CD4-positive, alpha-beta T cell (primary cell): ENCODE results near the gene CRTC1. TPM values are rescaled to one million over a fixed set of nuclear protein-coding genes. Genes with fewer than 3 reads are reported as not detected.

Experiments used
- ATAC-seq: fragments of 200-7000 bp; cut with Tn5 transposase; one replicate; pipeline ENCODE4 v1.10.0; 2022; ENCODE audit warnings: mild to moderate bottlenecking; ENCODE audit not compliant: poor library complexity
- CTCF ChIA-PET: fragments of 350-600 bp; sonication (Branson Sonifier 250); formaldehyde crosslinking; loops from one replicate; lab custom pipeline; 2021; ENCODE audit warnings: antibody characterized with exemption, inconsistent platforms; lab: Charles Lee
- POLR2A ChIA-PET: fragments of 350-600 bp; sonication (Branson Sonifier 250); formaldehyde crosslinking; loops from one replicate; lab custom pipeline; 2021; ENCODE audit warnings: antibody characterized with exemption, inconsistent platforms; lab: Charles Lee
- DNase-seq, 14 experiments: peaks; one replicate each; pipeline ENCODE4 v3.0.0-alpha.2; 2013 to 2020; ENCODE audit warnings: mixed read lengths in 2 of 14
- H3K27ac ChIP-seq, 2 donors: one replicate each; pipeline versions ENCODE4 v1.5.1 to v1.7.0; 2013; ENCODE audit warnings: low read length in 2 of 2, low read depth in 1 of 2, mild to moderate bottlenecking in 1 of 2
- H3K27me3 ChIP-seq, 2 experiments: 1 replicate in 1 of 2; 2 replicates in 1 of 2; pipeline versions ENCODE4 v1.6.1 to v1.7.0; 2013; ENCODE audit warnings: low read length in 2 of 2, control low read depth in 1 of 2, mild to moderate bottlenecking in 1 of 2, moderate library complexity in 1 of 2; ENCODE audit not compliant: insufficient read depth in 2 of 2, control insufficient read depth in 1 of 2
- H3K36me3 ChIP-seq: one replicate; pipeline ENCODE4 v1.6.1; 2013; ENCODE audit warnings: low read length, control low read depth; ENCODE audit not compliant: insufficient read depth
- H3K4me1 ChIP-seq: one replicate; pipeline ENCODE4 v1.6.1; 2013; ENCODE audit warnings: low read length, control low read depth; ENCODE audit not compliant: insufficient read depth
- H3K4me3 ChIP-seq: one replicate; pipeline ENCODE4 v1.5.1; 2013; ENCODE audit warnings: mild to moderate bottlenecking, low read length, moderate library complexity
- H3K9me3 ChIP-seq, 2 experiments: 1 replicate in 1 of 2; 2 replicates in 1 of 2; pipeline versions ENCODE4 v1.6.1 to v1.7.0; 2013; ENCODE audit warnings: low read length in 2 of 2, mild to moderate bottlenecking in 2 of 2, control low read depth in 1 of 2, moderate library complexity in 1 of 2; ENCODE audit not compliant: control insufficient read depth in 1 of 2, insufficient read depth in 1 of 2
- H3K27ac Mint-ChIP-seq: one replicate; pipeline ENCODE4 v1.8.0; 2020; ENCODE audit warnings: mixed read lengths
- H3K27me3 Mint-ChIP-seq: one replicate; pipeline ENCODE4 v1.8.0; 2021; ENCODE audit warnings: mixed read lengths
- H3K36me3 Mint-ChIP-seq: one replicate; pipeline ENCODE4 v1.8.0; 2021; ENCODE audit warnings: low read depth, mixed read lengths
- H3K4me1 Mint-ChIP-seq: one replicate; pipeline ENCODE4 v1.8.0; 2021; ENCODE audit warnings: low read depth, mixed read lengths
- H3K4me3 Mint-ChIP-seq: one replicate; pipeline ENCODE4 v1.8.0; 2020; ENCODE audit warnings: mild to moderate bottlenecking, mixed read lengths
- H3K9me3 Mint-ChIP-seq: one replicate; pipeline ENCODE4 v1.8.0; 2020; ENCODE audit warnings: mixed read lengths
- intact Hi-C, 2 experiments: fragments of 100-400 bp; cut with DNase I in 1 of 2; cut with micrococcal nuclease in 1 of 2; formaldehyde crosslinking; loops; one replicate each; pipeline versions ENCODE4 v1.15.1 to v1.9.0; 2023 to 2025; cut with DNase I, micrococcal nuclease
- total RNA-seq, 174 experiments: library from RNA in 2 of 174; stranded (reverse) in 2 of 174; gene quantifications; one replicate each; pipeline ENCODE4 v1.2.3 and lab custom pipeline; 2021 to 2026
- TF ChIP-seq, protein P1 (sequence below): fragments of 200-600 bp; IDR thresholded peaks from one replicate; pipeline ENCODE4 v1.8.0; 2022; ENCODE audit warnings: antibody characterized with exemption, mild to moderate bottlenecking

CRTC1 gene
- total RNA-seq, 2 experiments from 2014 or later: 11.8 to 12.2 TPM

DNA sequence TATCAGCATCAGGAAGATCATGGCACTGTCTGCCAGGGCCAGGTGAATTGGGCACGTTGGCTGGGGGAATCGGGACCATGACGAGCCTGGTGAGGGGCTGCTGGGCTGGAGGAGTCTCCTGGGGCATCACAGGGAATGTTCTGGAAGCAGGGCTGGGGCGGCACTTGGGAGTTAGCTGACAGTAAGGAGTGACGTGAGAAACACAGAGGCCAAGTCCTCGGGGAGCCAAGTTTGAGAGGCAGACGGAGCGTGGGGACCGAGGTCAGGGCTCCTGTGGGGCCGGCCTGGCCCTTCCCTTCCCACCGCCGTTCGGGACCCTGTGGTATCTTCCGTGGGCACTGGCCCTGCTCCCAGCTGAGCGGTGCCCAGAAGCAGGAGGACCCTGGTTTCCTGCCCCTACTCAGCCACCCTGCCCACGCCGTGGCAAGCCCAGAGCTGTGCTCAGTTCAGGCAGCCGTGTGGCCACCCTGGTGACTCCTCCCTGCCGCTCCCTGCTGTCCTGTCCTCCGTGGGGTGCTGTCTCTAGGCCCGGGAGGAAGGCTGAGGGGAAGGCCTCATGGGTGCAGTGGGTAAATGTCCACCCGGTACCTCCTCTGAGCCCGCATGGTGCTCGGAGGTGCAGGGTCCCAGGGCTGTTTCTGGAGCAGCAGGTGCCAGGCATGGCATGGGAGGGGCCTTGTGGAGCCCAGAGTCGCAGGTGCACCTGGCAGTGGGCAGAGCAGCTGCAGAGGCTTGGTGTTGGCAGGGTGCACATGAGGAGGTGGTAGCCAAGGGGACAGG lies 25.2 kb downstream of the CRTC1 start:
- no peak for ATAC-seq
- Histone ChIP-seq H3K27me3 (no peaks in the 10 kb centered on the region), H3K9me3 (no peaks in the 10 kb centered on the region), H3K27ac (no peak overlapping the region), H3K4me1 (peaks cover 18% of the 10 kb centered on the region), H3K4me3 (no peak overlapping the region), H3K36me3 (no peaks in the 10 kb centered on the region)
- no peak overlapping the region for H3K27ac Mint-ChIP-seq
- TF ChIP-seq, protein P1, sequence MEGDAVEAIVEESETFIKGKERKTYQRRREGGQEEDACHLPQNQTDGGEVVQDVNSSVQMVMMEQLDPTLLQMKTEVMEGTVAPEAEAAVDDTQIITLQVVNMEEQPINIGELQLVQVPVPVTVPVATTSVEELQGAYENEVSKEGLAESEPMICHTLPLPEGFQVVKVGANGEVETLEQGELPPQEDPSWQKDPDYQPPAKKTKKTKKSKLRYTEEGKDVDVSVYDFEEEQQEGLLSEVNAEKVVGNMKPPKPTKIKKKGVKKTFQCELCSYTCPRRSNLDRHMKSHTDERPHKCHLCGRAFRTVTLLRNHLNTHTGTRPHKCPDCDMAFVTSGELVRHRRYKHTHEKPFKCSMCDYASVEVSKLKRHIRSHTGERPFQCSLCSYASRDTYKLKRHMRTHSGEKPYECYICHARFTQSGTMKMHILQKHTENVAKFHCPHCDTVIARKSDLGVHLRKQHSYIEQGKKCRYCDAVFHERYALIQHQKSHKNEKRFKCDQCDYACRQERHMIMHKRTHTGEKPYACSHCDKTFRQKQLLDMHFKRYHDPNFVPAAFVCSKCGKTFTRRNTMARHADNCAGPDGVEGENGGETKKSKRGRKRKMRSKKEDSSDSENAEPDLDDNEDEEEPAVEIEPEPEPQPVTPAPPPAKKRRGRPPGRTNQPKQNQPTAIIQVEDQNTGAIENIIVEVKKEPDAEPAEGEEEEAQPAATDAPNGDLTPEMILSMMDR: no peak
- intact Hi-C loops: loop anchor here in 1 of 2 experiments (10.0 kb wide), 1 partner anchor 184 kb away; the partner anchor contains the start of gene ELL
- no peaks in the 10 kb centered on the region for H3K9me3 Mint-ChIP-seq
- CTCF ChIA-PET: no interaction called here
- no peaks in the 10 kb centered on the region for H3K36me3 Mint-ChIP-seq
- H3K27me3 Mint-ChIP-seq: no peaks in the 10 kb centered on the region
- DNase-seq: no peak
- peaks cover 15% of the 10 kb centered on the region for H3K4me1 Mint-ChIP-seq
- H3K4me3 Mint-ChIP-seq: no peak overlapping the region
- POLR2A ChIA-PET: interaction anchor here (0.6 kb wide), 1 partner anchor 57 kb away, joined by 3 read pairs; no protein-coding TSS in a partner anchor

DNA sequence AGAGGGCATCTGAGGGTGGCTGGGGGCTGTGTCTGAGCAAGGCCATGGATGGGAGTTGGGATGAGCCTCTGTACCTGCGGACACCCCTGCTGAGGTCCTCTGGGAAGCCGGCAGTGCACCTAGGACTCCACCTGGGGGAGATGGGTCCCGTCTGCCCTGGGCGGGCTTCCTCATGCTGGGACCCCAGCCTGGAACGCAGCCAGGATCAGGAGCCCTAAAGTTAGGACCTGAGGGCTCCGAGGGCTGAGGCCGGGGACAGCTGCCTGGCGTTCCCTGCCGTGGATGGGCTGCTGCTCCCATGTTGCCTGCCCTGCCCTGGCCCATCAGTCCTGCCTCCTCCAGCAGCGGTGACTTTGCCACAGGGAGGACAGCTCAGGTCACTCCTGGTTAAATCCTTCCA lies 26.1 kb downstream of the CRTC1 start:
- DNase-seq: no peak
- H3K36me3 ChIP-seq: no peaks in the 10 kb centered on the region
- no peak overlapping the region for H3K27ac ChIP-seq
- H3K9me3 ChIP-seq: no peaks in the 10 kb centered on the region
- intact Hi-C loops: loop anchor here in 1 of 2 experiments (10.0 kb wide), 1 partner anchor 185 kb away; the partner anchor contains the start of gene ELL
- Mint-ChIP-seq H3K27me3 (no peaks in the 10 kb centered on the region), H3K4me3 (no peak overlapping the region), H3K4me1 (peaks cover 15% of the 10 kb centered on the region), H3K36me3 (no peaks in the 10 kb centered on the region), H3K9me3 (no peaks in the 10 kb centered on the region), H3K27ac (no peak overlapping the region)
- TF ChIP-seq, protein P1: no peak
- ATAC-seq: no peak
- peaks cover 18% of the 10 kb centered on the region for H3K4me1 ChIP-seq
- H3K4me3 ChIP-seq: no peak overlapping the region
- H3K27me3 ChIP-seq: no peaks in the 10 kb centered on the region
- POLR2A ChIA-PET: no interaction called here
- CTCF ChIA-PET: no interaction called here

DNA sequence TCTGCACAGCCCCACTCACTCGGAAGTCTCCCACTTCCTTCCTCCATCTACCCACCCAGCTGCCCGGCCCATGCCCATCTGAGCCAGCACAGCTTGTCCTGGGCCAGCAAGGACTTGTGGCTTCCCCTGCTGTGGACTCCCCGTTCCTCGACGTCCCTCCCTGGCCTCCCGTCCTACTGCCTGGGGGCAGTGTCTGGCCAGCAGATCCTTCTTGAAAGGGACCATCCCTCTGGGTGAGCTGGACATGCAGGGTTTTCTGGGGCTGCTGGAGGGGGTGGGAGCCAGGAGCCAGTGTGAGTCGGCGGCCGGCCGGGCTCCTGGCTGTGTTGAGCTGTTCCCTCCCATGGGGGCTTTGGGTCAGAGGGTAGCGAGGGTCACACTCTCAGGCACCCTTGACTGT lies 26.7 kb downstream of the CRTC1 start:
- no peaks in the 10 kb centered on the region for H3K9me3 Mint-ChIP-seq
- H3K27ac ChIP-seq: no peak overlapping the region
- peaks cover 17% of the 10 kb centered on the region for H3K4me1 Mint-ChIP-seq
- H3K36me3 ChIP-seq: no peaks in the 10 kb centered on the region
- no peak for ATAC-seq
- no peak overlapping the region for H3K4me3 ChIP-seq
- no peak overlapping the region for H3K4me3 Mint-ChIP-seq
- no peaks in the 10 kb centered on the region for H3K9me3 ChIP-seq
- no peaks in the 10 kb centered on the region for H3K27me3 Mint-ChIP-seq
- H3K36me3 Mint-ChIP-seq: no peaks in the 10 kb centered on the region
- no peak overlapping the region for H3K27ac Mint-ChIP-seq
- no peak for DNase-seq
- ChIA-PET POLR2A (no interaction called here), CTCF (no interaction called here)
- peaks cover 20% of the 10 kb centered on the region for H3K4me1 ChIP-seq
- intact Hi-C loops: no loop called here
- H3K27me3 ChIP-seq: no peaks in the 10 kb centered on the region
- TF ChIP-seq, protein P1: no peak
